Measurements from ENCODE around the gene ASIC1. TPM values are rescaled to one million over a fixed set of nuclear protein-coding genes. Genes with fewer than 3 reads are reported as not detected.

ASIC1 gene
- total and polyA plus RNA-seq, 2 experiments from 2014 or later: 0.76 to 1.5 TPM

DNA sequence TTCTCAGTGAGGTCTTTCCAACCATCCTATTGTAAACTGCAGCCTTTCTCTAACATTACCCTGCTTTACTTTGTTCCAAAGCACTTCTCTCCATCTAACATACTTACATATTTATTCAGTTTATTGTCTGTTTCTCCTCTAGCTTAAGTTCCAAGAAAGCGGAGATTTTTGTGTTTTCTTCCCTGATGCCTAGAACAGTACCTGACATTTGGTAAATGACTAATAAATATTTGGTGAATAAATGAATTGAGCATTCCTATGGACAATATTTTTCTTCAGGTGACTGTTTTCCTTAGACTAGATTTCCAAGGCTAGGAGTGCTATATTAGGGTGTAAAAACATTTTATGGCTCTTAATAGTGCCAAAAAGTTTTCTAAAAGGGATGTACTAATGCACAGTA is 34.5 kb upstream of the ASIC1 start:
- H3K4me1 Mint-ChIP-seq: peaks cover 19% of the 10 kb centered on the region
- H3K9me3 Mint-ChIP-seq: no peaks in the 10 kb centered on the region
- no peak overlapping the region for H3K4me2 ChIP-seq
- H3F3A ChIP-seq (replicated peaks; ENCODE audit: low read depth): no peaks in the 10 kb centered on the region
- TF ChIP-seq EZH2phosphoT487 (IDR thresholded peaks at IDR 0.05; ENCODE audit: unreplicated experiment): no peak
- TF ChIP-seq JUNB (IDR thresholded peaks at IDR 0.05; ENCODE audit: unreplicated experiment): no peak
- TF ChIP-seq ZNF114 (CRISPR knock-in tag; IDR thresholded peaks at IDR 0.05): no peak
- no peak for TF ChIP-seq EZH2 (IDR thresholded peaks at IDR 0.05; ENCODE audit: low read depth, unreplicated experiment)
- TF ChIP-seq, protein P1, sequence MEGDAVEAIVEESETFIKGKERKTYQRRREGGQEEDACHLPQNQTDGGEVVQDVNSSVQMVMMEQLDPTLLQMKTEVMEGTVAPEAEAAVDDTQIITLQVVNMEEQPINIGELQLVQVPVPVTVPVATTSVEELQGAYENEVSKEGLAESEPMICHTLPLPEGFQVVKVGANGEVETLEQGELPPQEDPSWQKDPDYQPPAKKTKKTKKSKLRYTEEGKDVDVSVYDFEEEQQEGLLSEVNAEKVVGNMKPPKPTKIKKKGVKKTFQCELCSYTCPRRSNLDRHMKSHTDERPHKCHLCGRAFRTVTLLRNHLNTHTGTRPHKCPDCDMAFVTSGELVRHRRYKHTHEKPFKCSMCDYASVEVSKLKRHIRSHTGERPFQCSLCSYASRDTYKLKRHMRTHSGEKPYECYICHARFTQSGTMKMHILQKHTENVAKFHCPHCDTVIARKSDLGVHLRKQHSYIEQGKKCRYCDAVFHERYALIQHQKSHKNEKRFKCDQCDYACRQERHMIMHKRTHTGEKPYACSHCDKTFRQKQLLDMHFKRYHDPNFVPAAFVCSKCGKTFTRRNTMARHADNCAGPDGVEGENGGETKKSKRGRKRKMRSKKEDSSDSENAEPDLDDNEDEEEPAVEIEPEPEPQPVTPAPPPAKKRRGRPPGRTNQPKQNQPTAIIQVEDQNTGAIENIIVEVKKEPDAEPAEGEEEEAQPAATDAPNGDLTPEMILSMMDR (conservative IDR thresholded peaks at IDR 0.05; ENCODE audit: low read depth in 2 of 2): no peak
- no peak for TF ChIP-seq NANOG (IDR thresholded peaks at IDR 0.05; ENCODE audit: borderline replicate concordance)
- TF ChIP-seq, protein P2, sequence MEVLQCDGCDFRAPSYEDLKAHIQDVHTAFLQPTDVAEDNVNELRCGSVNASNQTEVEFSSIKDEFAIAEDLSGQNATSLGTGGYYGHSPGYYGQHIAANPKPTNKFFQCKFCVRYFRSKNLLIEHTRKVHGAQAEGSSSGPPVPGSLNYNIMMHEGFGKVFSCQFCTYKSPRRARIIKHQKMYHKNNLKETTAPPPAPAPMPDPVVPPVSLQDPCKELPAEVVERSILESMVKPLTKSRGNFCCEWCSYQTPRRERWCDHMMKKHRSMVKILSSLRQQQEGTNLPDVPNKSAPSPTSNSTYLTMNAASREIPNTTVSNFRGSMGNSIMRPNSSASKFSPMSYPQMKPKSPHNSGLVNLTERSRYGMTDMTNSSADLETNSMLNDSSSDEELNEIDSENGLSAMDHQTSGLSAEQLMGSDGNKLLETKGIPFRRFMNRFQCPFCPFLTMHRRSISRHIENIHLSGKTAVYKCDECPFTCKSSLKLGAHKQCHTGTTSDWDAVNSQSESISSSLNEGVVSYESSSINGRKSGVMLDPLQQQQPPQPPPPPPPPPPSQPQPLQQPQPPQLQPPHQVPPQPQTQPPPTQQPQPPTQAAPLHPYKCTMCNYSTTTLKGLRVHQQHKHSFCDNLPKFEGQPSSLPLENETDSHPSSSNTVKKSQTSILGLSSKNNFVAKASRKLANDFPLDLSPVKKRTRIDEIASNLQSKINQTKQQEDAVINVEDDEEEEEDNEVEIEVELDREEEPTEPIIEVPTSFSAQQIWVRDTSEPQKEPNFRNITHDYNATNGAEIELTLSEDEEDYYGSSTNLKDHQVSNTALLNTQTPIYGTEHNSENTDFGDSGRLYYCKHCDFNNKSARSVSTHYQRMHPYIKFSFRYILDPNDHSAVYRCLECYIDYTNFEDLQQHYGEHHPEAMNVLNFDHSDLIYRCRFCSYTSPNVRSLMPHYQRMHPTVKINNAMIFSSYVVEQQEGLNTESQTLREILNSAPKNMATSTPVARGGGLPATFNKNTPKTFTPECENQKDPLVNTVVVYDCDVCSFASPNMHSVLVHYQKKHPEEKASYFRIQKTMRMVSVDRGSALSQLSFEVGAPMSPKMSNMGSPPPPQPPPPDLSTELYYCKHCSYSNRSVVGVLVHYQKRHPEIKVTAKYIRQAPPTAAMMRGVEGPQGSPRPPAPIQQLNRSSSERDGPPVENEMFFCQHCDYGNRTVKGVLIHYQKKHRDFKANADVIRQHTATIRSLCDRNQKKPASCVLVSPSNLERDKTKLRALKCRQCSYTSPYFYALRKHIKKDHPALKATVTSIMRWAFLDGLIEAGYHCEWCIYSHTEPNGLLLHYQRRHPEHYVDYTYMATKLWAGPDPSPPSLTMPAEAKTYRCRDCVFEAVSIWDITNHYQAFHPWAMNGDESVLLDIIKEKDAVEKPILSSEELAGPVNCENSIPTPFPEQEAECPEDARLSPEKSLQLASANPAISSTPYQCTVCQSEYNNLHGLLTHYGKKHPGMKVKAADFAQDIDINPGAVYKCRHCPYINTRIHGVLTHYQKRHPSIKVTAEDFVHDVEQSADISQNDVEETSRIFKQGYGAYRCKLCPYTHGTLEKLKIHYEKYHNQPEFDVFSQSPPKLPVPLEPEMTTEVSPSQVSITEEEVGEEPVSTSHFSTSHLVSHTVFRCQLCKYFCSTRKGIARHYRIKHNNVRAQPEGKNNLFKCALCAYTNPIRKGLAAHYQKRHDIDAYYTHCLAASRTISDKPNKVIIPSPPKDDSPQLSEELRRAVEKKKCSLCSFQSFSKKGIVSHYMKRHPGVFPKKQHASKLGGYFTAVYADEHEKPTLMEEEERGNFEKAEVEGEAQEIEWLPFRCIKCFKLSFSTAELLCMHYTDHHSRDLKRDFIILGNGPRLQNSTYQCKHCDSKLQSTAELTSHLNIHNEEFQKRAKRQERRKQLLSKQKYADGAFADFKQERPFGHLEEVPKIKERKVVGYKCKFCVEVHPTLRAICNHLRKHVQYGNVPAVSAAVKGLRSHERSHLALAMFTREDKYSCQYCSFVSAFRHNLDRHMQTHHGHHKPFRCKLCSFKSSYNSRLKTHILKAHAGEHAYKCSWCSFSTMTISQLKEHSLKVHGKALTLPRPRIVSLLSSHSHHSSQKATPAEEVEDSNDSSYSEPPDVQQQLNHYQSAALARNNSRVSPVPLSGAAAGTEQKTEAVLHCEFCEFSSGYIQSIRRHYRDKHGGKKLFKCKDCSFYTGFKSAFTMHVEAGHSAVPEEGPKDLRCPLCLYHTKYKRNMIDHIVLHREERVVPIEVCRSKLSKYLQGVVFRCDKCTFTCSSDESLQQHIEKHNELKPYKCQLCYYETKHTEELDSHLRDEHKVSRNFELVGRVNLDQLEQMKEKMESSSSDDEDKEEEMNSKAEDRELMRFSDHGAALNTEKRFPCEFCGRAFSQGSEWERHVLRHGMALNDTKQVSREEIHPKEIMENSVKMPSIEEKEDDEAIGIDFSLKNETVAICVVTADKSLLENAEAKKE (CRISPR knock-in tag; IDR thresholded peaks at IDR 0.05): no peak
- TF ChIP-seq POLR2AphosphoS5 (IDR thresholded peaks at IDR 0.05; ENCODE audit: low read depth): no peak
- no peak for TF ChIP-seq ZNF331 (CRISPR knock-in tag; IDR thresholded peaks at IDR 0.05; ENCODE audit: low read depth)
- no peak for TF ChIP-seq STAT1 (IDR thresholded peaks at IDR 0.05; ENCODE audit: unreplicated experiment)
- TF ChIP-seq, protein P3, sequence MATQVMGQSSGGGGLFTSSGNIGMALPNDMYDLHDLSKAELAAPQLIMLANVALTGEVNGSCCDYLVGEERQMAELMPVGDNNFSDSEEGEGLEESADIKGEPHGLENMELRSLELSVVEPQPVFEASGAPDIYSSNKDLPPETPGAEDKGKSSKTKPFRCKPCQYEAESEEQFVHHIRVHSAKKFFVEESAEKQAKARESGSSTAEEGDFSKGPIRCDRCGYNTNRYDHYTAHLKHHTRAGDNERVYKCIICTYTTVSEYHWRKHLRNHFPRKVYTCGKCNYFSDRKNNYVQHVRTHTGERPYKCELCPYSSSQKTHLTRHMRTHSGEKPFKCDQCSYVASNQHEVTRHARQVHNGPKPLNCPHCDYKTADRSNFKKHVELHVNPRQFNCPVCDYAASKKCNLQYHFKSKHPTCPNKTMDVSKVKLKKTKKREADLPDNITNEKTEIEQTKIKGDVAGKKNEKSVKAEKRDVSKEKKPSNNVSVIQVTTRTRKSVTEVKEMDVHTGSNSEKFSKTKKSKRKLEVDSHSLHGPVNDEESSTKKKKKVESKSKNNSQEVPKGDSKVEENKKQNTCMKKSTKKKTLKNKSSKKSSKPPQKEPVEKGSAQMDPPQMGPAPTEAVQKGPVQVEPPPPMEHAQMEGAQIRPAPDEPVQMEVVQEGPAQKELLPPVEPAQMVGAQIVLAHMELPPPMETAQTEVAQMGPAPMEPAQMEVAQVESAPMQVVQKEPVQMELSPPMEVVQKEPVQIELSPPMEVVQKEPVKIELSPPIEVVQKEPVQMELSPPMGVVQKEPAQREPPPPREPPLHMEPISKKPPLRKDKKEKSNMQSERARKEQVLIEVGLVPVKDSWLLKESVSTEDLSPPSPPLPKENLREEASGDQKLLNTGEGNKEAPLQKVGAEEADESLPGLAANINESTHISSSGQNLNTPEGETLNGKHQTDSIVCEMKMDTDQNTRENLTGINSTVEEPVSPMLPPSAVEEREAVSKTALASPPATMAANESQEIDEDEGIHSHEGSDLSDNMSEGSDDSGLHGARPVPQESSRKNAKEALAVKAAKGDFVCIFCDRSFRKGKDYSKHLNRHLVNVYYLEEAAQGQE (IDR thresholded peaks at IDR 0.05; ENCODE audit: unreplicated experiment): no peak
- TF ChIP-seq, protein P4, sequence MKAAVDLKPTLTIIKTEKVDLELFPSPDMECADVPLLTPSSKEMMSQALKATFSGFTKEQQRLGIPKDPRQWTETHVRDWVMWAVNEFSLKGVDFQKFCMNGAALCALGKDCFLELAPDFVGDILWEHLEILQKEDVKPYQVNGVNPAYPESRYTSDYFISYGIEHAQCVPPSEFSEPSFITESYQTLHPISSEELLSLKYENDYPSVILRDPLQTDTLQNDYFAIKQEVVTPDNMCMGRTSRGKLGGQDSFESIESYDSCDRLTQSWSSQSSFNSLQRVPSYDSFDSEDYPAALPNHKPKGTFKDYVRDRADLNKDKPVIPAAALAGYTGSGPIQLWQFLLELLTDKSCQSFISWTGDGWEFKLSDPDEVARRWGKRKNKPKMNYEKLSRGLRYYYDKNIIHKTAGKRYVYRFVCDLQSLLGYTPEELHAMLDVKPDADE (IDR thresholded peaks at IDR 0.05): no peak
- no peak for TF ChIP-seq CREB1 (CRISPR knock-in tag; IDR thresholded peaks at IDR 0.05; ENCODE audit: low read depth)
- H3K36me3 Mint-ChIP-seq (ENCODE audit: low read depth): no peaks in the 10 kb centered on the region; the same call in 2 of the 3 replicates
- H3K79me2 ChIP-seq (replicated peaks; ENCODE audit: insufficient read depth): peaks cover 65% of the 10 kb centered on the region
- peaks cover 6% of the 10 kb centered on the region; the same call in 1 of the 2 replicates for H3K4me1 ChIP-seq (ENCODE audit: insufficient read depth)
- H3K36me3 ChIP-seq (ENCODE audit: insufficient read depth): no peaks in the 10 kb centered on the region
- H3K27me3 Mint-ChIP-seq (ENCODE audit: insufficient read depth, low read depth, poor library complexity): peaks cover 11% of the 10 kb centered on the region
- no peaks in the 10 kb centered on the region for H3K9me2 ChIP-seq (ENCODE audit: insufficient read depth)
- DNase-seq (ENCODE audit: low spot score) (no peak), ATAC-seq (no peak)
- H3K4me3 Mint-ChIP-seq: no peak overlapping the region
- no peak overlapping the region for H3K4me3 ChIP-seq
- H2AFZ ChIP-seq: no peak overlapping the region
- no peaks in the 10 kb centered on the region for H3K27me3 ChIP-seq (ENCODE audit: insufficient read depth)
- H3K27ac Mint-ChIP-seq: no peak overlapping the region
- H3K27ac ChIP-seq (ENCODE audit: low read depth): no peak overlapping the region
- H4K20me1 ChIP-seq (replicated peaks; ENCODE audit: insufficient read depth): peaks cover 6% of the 10 kb centered on the region; the same call in 1 of the 2 replicates
